Fibroblast of lung (primary cell): ENCODE measurements around the gene TIMM13.
"Not testable (repeated sequence)": the region's sequence is repeated elsewhere in the genome, so short reads cannot be mapped to it uniquely, and the experiment has no call there.

Experiments
- CTCF ChIP-seq, 2 donors: IDR thresholded peaks in 1 of 2; conservative IDR thresholded peaks in 1 of 2; 1 replicate in 1 of 2; 2 replicates in 1 of 2; pipeline ENCODE4 v1.5.1; 2011 to 2012; ENCODE audit warnings: low read length in 2 of 2, control low read depth in 1 of 2, inconsistent platforms in 1 of 2, low read depth in 1 of 2, mild to moderate bottlenecking in 1 of 2
- EZH2 ChIP-seq: IDR thresholded peaks from 2 replicates; pipeline ENCODE4 v1.5.1; 2012; ENCODE audit warnings: low read length, control low read depth, mild to moderate bottlenecking; ENCODE audit errors: missing control alignments

- TF ChIP-seq CTCF (conservative IDR thresholded peaks at IDR 0.05 in 1 of 2, IDR thresholded peaks at IDR 0.05 in 1 of 2; ENCODE audit: low read depth in 1 of 2, low read length in 2 of 2); EZH2: not testable (repeated sequence)
These were observed 31.4 kb upstream of the TIMM13 start for GRCh38 chr19:2458776-2459175.
